ENCODE data around the gene MEGF9. TPM values are rescaled to one million over a fixed set of nuclear protein-coding genes. Genes with fewer than 3 reads are reported as not detected.

Gene MEGF9
- total RNA-seq, 1 experiment from 2014 or later, result 8.3 TPM

GRCh38 chr9:120689860-120690259, 24.4 kb downstream of the MEGF9 start:
- CTCF ChIA-PET, result no interaction called here
- H3K4me1 ChIP-seq (ENCODE audit: control insufficient read depth in 1 of 2, insufficient read depth in 2 of 2, low read length in 2 of 2), result peaks cover 0 to 7% of the 10 kb centered on the region in 2 experiments; a peak in 2 of 4 replicates
- H2AFZ ChIP-seq (ENCODE audit: low read depth, low read length, poor library complexity, severe bottlenecking), result no peak overlapping the region
- POLR2A ChIA-PET, result no interaction called here
- no TSS peak for BruUV-seq (replicated peaks)
- TF ChIP-seq POLR2A (IDR thresholded peaks at IDR 0.05; ENCODE audit: borderline replicate concordance, extremely low read depth, insufficient read depth, insufficient read length), result no peak
- TF ChIP-seq SP1 (IDR thresholded peaks at IDR 0.05; ENCODE audit: low read depth), result no peak
- no peak for TF ChIP-seq REST (IDR thresholded peaks at IDR 0.05; ENCODE audit: low read depth)
- TF ChIP-seq ZNF274 (IDR thresholded peaks at IDR 0.05; ENCODE audit: low read depth, low read length), result no peak
- no peak for TF ChIP-seq SRF (IDR thresholded peaks at IDR 0.05; ENCODE audit: low read depth)
- no peak for TF ChIP-seq JUND (IDR thresholded peaks at IDR 0.05)
- no peak overlapping the region for H3K4me2 ChIP-seq (ENCODE audit: low read length)
- no peaks in the 10 kb centered on the region for H3K27me3 ChIP-seq (ENCODE audit: insufficient read depth, low read length)
- no peaks in the 10 kb centered on the region for H3K9me3 ChIP-seq (ENCODE audit: control insufficient read depth in 1 of 2, insufficient read depth in 1 of 2, low read depth in 1 of 2, low read length in 2 of 2)
- intact Hi-C loops (cut with micrococcal nuclease), result no loop called here
- no peak overlapping the region for H3K4me3 ChIP-seq (replicated peaks in 1 of 2; ENCODE audit: low read depth in 1 of 2, low read length in 2 of 2)
- RAD21 ChIA-PET (ENCODE audit: low non-redundant PET in 1 of 2, low total read pairs in 2 of 2, uncharacterized antibody in 2 of 2, unreplicated experiment in 2 of 2), result no interaction called here
- DNase-seq (ENCODE audit: low read depth, low spot score), result no peak
- no peak overlapping the region for H3K9ac ChIP-seq (ENCODE audit: low read length)
- ATAC-seq, result no peak
- no peaks in the 10 kb centered on the region for H3K79me2 ChIP-seq (ENCODE audit: insufficient read depth, low read length)
- no peaks in the 10 kb centered on the region for H3K36me3 ChIP-seq (ENCODE audit: control insufficient read depth in 1 of 2, insufficient read depth in 2 of 2, low read length in 2 of 2)
- no peak overlapping the region for H3K27ac ChIP-seq (ENCODE audit: low read depth, low read length)
- no peaks in the 10 kb centered on the region for H3K9me2 ChIP-seq (ENCODE audit: insufficient read depth)
- H4K20me1 ChIP-seq (ENCODE audit: insufficient read depth), result no peaks in the 10 kb centered on the region

DNA sequence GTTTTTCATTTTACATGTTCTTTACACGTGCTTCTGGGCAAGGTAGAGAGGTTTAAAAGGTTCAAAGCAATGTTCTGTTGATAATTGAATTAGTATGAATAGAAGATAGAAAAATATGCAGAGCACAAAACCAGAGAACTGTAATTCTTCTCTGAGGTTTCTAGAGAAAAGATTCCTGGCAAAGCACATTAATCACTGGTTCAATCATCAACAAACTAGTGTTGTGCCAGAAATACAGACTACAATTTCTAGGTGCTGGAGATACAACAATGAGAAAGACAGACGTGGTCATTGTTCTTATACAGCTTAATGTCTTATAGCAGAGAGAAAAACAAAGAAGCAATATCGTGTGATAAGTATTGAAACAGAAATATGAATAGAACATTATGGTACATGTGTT, 25.5 kb downstream of the MEGF9 start:
- intact Hi-C loops (cut with micrococcal nuclease), result no loop called here
- no peak overlapping the region for H3K27ac ChIP-seq (ENCODE audit: low read depth, low read length)
- H3K4me1 ChIP-seq (ENCODE audit: control insufficient read depth in 1 of 2, insufficient read depth in 2 of 2, low read length in 2 of 2), result peaks cover 3 to 11% of the 10 kb centered on the region in 2 experiments; a peak in 2 of 4 replicates
- no peaks in the 10 kb centered on the region for H3K9me3 ChIP-seq (ENCODE audit: control insufficient read depth in 1 of 2, insufficient read depth in 1 of 2, low read depth in 1 of 2, low read length in 2 of 2)
- no TSS peak for BruUV-seq (replicated peaks)
- no peak overlapping the region for H3K4me3 ChIP-seq (replicated peaks in 1 of 2; ENCODE audit: low read depth in 1 of 2, low read length in 2 of 2)
- DNase-seq (ENCODE audit: low read depth, low spot score) (no peak), ATAC-seq (no peak)
- RAD21 ChIA-PET (ENCODE audit: low non-redundant PET in 1 of 2, low total read pairs in 2 of 2, uncharacterized antibody in 2 of 2, unreplicated experiment in 2 of 2), result no interaction called here
- H4K20me1 ChIP-seq (ENCODE audit: insufficient read depth), result no peaks in the 10 kb centered on the region
- H3K9me2 ChIP-seq (ENCODE audit: insufficient read depth), result no peaks in the 10 kb centered on the region
- POLR2A ChIA-PET, result no interaction called here
- CTCF ChIA-PET, result no interaction called here
- no peaks in the 10 kb centered on the region for H3K36me3 ChIP-seq (ENCODE audit: control insufficient read depth in 1 of 2, insufficient read depth in 2 of 2, low read length in 2 of 2)
- H3K9ac ChIP-seq (ENCODE audit: low read length), result no peak overlapping the region
- H3K27me3 ChIP-seq (ENCODE audit: insufficient read depth, low read length), result no peaks in the 10 kb centered on the region
- H3K79me2 ChIP-seq (ENCODE audit: insufficient read depth, low read length), result no peaks in the 10 kb centered on the region
- H2AFZ ChIP-seq (ENCODE audit: low read depth, low read length, poor library complexity, severe bottlenecking), result no peak overlapping the region
- no peak overlapping the region for H3K4me2 ChIP-seq (ENCODE audit: low read length)
- TF ChIP-seq CTCF (IDR thresholded peaks at IDR 0.05 in 2 of 3, conservative IDR thresholded peaks at IDR 0.05 in 1 of 3; ENCODE audit: borderline replicate concordance in 1 of 3, insufficient read depth in 1 of 3, low read depth in 2 of 3, low read length in 2 of 3), result no peak
- TF ChIP-seq JUND (IDR thresholded peaks at IDR 0.05), result no peak
- TF ChIP-seq EZH2phosphoT487 (IDR thresholded peaks at IDR 0.05; ENCODE audit: borderline replicate concordance), result no peak
- TF ChIP-seq ELF1 (IDR thresholded peaks at IDR 0.05; ENCODE audit: borderline replicate concordance, low read depth), result no peak
- TF ChIP-seq FOSL1 (IDR thresholded peaks at IDR 0.05; ENCODE audit: low read depth), result no peak
- TF ChIP-seq EGR1 (IDR thresholded peaks at IDR 0.05; ENCODE audit: low read depth), result no peak
- no peak for TF ChIP-seq RAD21 (IDR thresholded peaks at IDR 0.05; ENCODE audit: low read depth)
- TF ChIP-seq SP1 (IDR thresholded peaks at IDR 0.05; ENCODE audit: low read depth), result no peak
- no peak for TF ChIP-seq CEBPB (IDR thresholded peaks at IDR 0.05; ENCODE audit: low read depth)
- no peak for TF ChIP-seq ZNF274 (IDR thresholded peaks at IDR 0.05; ENCODE audit: low read depth, low read length)
